Epidermal melanocyte (primary cell): ENCODE results near the gene TAGAP.
A peak's percentile ranks its signal among the peaks of the same experiment; 100 is the strongest.

ENCODE experiments used
- DNase-seq: peaks from one replicate; pipeline ENCODE4 v3.0.0; 2011; ENCODE audit warnings: low spot score; ENCODE audit not compliant: insufficient read length

The TAGAP gene

DNA sequence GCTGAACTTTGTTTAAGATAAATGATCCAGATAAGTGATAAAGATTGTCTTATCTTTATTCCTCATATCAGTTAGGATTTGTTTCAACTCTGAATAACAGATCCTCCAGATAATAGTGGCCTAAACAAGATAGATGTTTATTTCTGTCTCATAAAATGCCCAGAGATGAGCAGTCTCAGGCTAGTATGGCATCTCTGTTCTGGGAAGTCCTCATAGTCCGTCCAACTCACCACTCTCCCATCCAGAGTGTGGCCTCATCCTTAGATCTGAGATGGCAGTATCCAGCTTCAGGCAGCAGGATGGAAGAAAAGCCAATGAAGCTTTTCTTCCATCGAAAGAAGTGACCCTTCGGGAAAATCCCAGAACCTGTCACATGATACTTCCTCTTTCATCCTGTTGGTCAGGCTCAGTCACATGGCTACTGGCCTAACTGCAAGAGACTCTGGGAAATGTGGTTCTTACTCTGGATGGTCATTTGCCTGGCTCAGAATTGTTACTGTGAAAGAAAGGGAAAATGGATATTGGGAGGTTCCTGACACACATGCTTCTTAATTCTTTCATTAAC lies 29.4 kb upstream of the TAGAP start:
- DNase-seq = peak; percentile 31

GRCh38 chr6:159071843-159072769 lies 27.3 kb upstream of the TAGAP start:
- DNase-seq = no peak

GRCh38 chr6:159068904-159069578 lies 24.2 kb upstream of the TAGAP start:
- no peak for DNase-seq

- no peak for DNase-seq
Measured at GRCh38 chr6:159067334-159067733, 22.5 kb upstream of the TAGAP start.

DNA sequence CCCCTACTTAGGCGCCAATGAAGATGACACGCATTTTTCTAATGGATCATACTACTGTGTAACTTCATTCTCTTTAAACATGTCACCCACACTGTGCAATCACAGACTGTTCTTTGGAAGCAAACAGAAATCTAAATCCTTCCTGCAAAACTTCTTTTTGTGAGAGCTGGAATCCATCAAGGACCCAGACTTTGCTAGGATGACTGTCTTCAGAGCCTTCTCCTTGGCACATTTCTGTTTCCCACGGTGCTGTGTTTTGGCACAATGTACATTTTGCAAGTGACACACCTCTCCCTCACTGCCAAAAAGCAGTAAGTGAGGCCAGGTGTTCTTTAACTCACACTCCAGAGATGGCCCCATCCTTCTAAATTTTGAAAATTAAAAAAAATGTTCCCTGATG lies 21.7 kb upstream of the TAGAP start:
- DNase-seq = no peak

- DNase-seq = no peak
Measured at GRCh38 chr6:159065759-159066329, 21.1 kb upstream of the TAGAP start.

- DNase-seq = no peak
Measured at GRCh38 chr6:159065091-159065490, 20.3 kb upstream of the TAGAP start.

DNA sequence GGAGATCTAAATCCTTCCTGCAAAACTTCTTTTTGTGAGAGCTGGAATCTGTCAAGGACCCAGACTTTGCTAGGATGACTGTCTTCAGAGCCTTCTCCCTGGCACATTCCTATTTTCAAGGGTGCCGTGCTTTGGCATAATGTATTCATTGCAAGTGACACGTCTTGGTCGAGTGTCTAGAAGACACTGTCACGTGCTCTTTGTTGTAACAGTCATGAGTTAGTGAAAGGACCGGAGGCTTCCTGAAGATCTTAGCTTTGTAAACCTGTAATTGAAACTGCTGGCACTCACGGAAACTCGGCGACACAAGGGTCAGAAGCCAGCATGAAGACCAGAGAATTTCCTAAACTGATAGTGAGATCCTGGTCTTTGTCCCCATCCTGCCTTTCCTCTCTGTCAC lies 19.7 kb upstream of the TAGAP start:
- DNase-seq = no peak

DNA sequence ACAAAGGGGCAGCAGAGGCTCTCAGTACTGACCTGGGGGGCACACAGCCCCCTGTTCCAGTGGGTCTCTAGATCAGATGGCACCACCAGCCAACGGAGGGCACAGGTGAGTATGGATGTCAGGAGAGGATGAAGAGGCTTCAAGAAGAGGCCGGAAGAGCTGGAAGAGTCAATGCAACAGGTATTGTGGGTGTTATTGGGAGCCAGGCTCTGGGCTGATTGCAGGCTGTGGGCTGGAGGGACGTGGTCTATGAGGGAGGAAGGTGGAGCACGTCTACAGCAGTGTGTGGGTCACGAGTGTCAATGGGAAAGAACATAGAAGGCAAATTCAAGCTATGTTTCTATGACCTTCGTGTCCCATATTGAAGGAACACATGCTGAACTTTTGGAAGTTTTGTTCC lies 18.8 kb upstream of the TAGAP start:
- DNase-seq = no peak

- DNase-seq = no peak
Measured at GRCh38 chr6:159062976-159063375, 18.2 kb upstream of the TAGAP start.

DNA sequence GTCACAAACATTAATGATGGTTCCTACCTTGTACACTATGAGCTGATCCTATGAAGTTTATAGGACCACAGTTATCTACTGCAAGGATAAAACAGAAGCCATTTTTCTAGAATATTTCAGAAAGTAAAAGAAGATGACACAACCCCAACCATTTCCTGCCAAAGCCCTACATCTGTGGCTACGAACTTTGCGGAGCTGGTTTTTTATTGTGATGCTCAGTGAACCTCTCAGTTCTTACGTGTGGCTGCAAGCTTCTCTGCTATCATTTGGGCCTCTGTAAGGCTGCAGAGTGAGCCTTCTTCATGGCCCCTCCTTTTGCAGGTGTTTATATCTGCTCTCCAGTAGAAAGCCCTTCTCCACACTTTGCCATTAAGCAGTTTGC lies 17.8 kb upstream of the TAGAP start:
- no peak for DNase-seq

DNA sequence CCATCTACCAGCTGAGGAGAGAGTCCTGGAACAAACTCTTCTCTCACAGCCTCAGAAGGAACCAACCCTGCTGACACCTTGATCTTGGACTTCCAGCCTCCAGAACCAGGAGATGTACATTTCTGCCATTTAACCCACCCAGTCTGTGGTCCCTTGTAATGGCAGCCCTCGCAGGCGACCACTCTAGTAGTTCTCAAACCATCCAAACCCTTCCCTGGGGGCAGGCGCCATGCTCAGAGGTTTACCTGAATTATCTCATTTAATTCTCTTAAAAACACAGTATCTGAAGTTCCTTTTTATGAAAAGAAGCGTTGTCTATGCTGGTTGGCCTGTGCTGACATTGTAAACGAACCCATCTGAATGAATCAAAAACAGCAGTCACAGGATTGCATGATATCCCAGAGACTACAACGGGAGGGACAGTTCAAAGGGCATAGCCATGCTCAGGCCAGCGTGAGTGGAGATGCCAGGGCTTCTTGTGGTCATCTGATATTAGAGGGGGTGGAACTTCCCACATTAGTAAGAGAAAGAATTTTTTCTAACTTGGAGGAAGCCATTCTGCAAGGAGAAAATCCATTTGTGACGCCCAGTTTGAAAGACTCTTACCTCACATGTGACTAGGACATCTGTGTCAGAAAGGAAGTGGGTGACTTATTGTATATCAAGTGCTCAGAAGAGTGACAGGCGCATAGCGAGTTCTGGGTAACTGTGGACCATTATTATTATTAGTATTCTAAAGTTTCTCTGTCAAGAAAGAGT lies 17.2 kb upstream of the TAGAP start:
- DNase-seq = no peak

DNA sequence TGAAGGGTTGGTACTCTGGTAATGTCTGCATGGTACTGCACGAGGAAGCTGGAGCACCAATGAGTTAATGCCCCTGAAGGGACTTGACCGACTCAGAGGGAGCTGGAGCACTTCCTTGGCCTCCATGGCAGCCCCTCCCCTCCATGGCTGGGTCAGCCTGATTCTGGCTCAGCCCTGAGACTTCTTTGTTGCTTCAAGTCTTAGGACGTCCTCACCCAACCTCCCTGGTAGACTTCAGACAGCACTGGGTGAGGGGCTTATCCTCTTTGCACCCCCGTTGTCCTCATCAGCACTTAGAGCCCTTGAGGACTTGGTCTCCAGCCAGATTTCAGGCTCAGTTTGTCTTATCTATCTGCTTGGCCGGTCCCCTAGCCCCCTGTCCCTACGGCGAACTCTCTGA lies 16.4 kb upstream of the TAGAP start:
- no peak for DNase-seq

GRCh38 chr6:159059885-159060506 lies 15.2 kb upstream of the TAGAP start:
- no peak for DNase-seq

GRCh38 chr6:159059141-159059540 lies 14.3 kb upstream of the TAGAP start:
- DNase-seq = no peak

DNA sequence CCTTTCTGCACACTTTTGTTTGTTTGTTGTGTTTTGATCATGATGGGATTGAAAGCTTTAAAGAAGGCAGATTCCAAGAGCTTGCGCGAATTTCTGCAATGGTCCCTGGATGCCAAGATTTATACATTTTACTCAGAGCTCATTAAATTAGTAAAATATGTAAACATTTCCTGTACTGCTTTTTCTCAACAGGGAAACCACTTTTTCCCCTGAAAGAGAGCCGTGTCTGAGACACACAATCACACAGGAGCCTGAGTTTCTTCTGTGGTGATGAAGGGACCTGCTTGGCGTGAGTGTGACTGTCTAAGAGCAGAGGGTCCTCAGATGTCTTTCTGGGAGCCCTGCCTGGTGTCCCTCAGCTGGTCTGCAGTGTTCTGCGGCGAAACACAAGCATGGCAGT lies 12.1 kb upstream of the TAGAP start:
- DNase-seq = no peak

GRCh38 chr6:159056432-159056831 lies 11.6 kb upstream of the TAGAP start:
- DNase-seq = no peak

GRCh38 chr6:159056003-159056402 lies 11.2 kb upstream of the TAGAP start:
- DNase-seq = no peak

DNA sequence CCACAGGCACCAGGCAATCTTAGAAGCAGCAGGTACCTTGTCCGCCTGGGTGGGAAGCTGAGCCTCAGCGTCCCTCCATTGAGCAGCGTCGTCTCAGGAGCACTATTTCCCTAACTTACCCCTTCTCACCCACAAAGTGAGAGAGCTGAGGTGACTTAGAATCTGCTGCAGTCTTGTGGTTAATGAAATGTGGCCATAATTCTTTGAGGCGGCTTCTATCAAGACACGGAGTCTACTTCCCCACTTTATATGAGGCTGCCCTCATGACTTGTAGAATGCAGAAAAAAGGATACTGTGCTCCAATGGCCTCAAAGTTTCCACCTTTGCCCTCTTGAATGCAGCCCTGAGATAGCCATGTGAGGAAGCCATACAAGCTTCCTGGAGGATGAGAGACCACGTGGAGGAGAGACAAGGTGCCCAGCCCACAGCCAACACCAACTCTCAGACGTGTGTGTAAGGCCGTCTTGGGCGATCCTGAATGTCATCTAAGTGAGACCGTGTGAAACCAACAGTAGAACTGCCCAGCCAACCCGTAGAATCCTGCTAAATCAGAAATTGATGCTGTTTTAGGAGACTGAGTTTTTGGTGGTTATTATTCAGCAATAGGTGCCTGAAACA lies 9.1 kb upstream of the TAGAP start:
- DNase-seq = no peak

- DNase-seq = no peak
Measured at GRCh38 chr6:159052720-159053119, 7.9 kb upstream of the TAGAP start.
